Measurements from ENCODE around the gene HOXD10.

DNA sequence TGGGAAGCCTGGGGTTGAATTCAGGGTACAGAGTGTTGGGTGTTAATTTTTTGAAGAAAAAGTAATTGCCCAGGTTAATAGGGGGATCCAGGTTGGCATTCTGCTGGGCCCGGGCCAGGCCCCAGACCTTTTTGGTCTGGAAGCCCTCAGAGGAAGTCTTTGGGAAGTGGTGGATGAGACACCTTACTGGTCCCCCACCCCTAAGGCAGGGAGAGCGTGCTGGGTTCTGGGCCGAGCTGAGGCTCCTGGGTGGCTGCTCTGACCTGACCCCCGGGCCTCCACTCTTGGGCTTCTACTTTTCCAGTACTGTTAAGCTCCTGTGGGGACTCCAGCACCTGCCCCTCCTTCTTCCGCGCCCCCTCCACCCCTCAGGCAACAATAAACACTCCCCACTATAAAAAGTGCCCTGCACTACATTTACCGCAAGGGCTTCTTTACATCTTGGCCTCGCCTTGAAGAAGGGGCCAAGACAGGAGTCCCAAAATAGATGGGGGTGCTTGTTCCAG is 39.8 kb downstream of the HOXD10 start:
- no peak for TF ChIP-seq POLR2AphosphoS5 (IDR thresholded peaks at IDR 0.05; ENCODE audit: borderline replicate concordance, low read depth, low read length)
- no peak for TF ChIP-seq EZH2 (IDR thresholded peaks at IDR 0.05)
- TF ChIP-seq FOXP2 (optimal IDR thresholded peaks at IDR 0.05; ENCODE audit: control extremely low read depth, extremely low read length, insufficient read depth) = no peak

Data from SK-N-MC (cell line).